Loucy (cell line): ENCODE results near the gene TSPAN8.

Experiments
- H2AFZ ChIP-seq: fragments of 200-600 bp; sonication (generic); 2 replicates; pipeline ENCODE4 v1.6.0; 2016; ENCODE audit warnings: antibody characterized with exemption, mild to moderate bottlenecking, low read length, moderate library complexity
- H3F3A ChIP-seq: fragments of 200-600 bp; 2 replicates; pipeline ENCODE4 v1.6.0; 2016; ENCODE audit warnings: antibody characterized with exemption, low read depth, mild to moderate bottlenecking
- H3K27me3 ChIP-seq: fragments of 200-600 bp; sonication (generic); 2 replicates; pipeline ENCODE4 v1.6.1; 2014; ENCODE audit warnings: low read length, mild to moderate bottlenecking; ENCODE audit not compliant: insufficient read depth, poor library complexity, severe bottlenecking
- H3K36me3 ChIP-seq: fragments of 200-600 bp; sonication (generic); 2 replicates; pipeline ENCODE4 v1.6.1; 2016; ENCODE audit warnings: low read length; ENCODE audit not compliant: insufficient read depth
- H3K4me1 ChIP-seq: fragments of 200-600 bp; sonication (generic); 2 replicates; pipeline ENCODE4 v1.5.1; 2014; ENCODE audit warnings: low read length, mild to moderate bottlenecking; ENCODE audit not compliant: insufficient read depth, poor library complexity, severe bottlenecking
- H3K4me2 ChIP-seq: fragments of 200-600 bp; sonication (generic); 2 replicates; pipeline ENCODE4 v1.6.0; 2014; ENCODE audit warnings: antibody characterized with exemption, low read length, low read depth, mild to moderate bottlenecking; ENCODE audit not compliant: poor library complexity, severe bottlenecking
- H3K4me3 ChIP-seq: fragments of 200-600 bp; sonication (generic); 2 replicates; pipeline ENCODE4 v1.5.1; 2014; ENCODE audit warnings: low read length, mild to moderate bottlenecking, mixed read lengths; ENCODE audit not compliant: poor library complexity, severe bottlenecking
- H3K79me2 ChIP-seq: fragments of 200-600 bp; sonication (generic); 2 replicates; pipeline ENCODE4 v1.6.1; 2014; ENCODE audit warnings: low read length; ENCODE audit not compliant: insufficient read depth
- H3K9ac ChIP-seq: fragments of 200-600 bp; sonication (generic); 2 replicates; pipeline ENCODE4 v1.6.0; 2014; ENCODE audit warnings: mild to moderate bottlenecking, low read depth, low read length, moderate library complexity; ENCODE audit not compliant: poor library complexity, severe bottlenecking
- H3K9me2 ChIP-seq: fragments of 200-600 bp; sonication (generic); replicated peaks from 2 replicates; pipeline ENCODE4 v1.6.1; 2016; ENCODE audit warnings: low read depth, low read length, mixed read lengths
- H3K9me3 ChIP-seq: fragments of 200-600 bp; sonication (generic); 2 replicates; pipeline ENCODE4 v1.6.1; 2014; ENCODE audit warnings: mild to moderate bottlenecking, antibody characterized with exemption, low read length, low read depth; ENCODE audit not compliant: insufficient read depth
- H4K20me1 ChIP-seq: fragments of 200-600 bp; sonication (generic); 2 replicates; pipeline ENCODE4 v1.6.0; 2014; ENCODE audit warnings: antibody characterized with exemption, low read length, mild to moderate bottlenecking; ENCODE audit not compliant: insufficient read depth, poor library complexity, severe bottlenecking
- EZH2phosphoT487 ChIP-seq: fragments of 200-600 bp; IDR thresholded peaks from 2 replicates; pipeline ENCODE4 v1.6.1; 2018; ENCODE audit warnings: antibody characterized with exemption, mild to moderate bottlenecking, moderate library complexity, borderline replicate concordance
- TF ChIP-seq, protein P1 (sequence below): fragments of 200-600 bp; sonication (generic); conservative IDR thresholded peaks from 2 replicates; pipeline ENCODE4 v1.5.1; 2014; ENCODE audit warnings: mild to moderate bottlenecking, antibody characterized with exemption, low read length

The TSPAN8 gene

DNA sequence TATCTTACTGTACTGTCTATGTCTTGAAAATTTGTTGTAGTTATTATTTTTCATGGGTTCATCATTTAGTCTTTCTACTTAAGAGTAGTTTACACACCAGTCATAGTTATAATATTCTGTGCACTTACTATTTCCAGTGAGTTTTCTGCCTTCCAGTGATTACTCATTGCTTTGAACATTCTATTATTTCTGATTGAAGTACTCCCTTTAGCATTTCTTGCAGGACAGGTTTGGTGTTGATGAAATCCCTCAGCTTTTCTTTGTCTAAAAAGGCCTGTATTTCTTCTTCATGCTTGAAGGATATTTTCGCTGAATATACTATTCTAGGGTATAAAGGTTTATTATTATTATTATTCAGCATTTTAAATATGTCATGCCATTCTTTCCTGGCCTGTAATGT lies 66.8 kb downstream of the TSPAN8 start:
- Histone ChIP-seq H3K4me1 (peaks cover 4% of the 10 kb centered on the region), H3F3A (no peaks in the 10 kb centered on the region), H2AFZ (no peak overlapping the region), H3K36me3 (no peaks in the 10 kb centered on the region), H3K9ac (no peak overlapping the region), H3K9me2 (no peaks in the 10 kb centered on the region), H3K4me3 (no peak overlapping the region), H4K20me1 (no peaks in the 10 kb centered on the region), H3K79me2 (no peaks in the 10 kb centered on the region), H3K4me2 (no peak overlapping the region), H3K9me3 (peaks cover 12% of the 10 kb centered on the region; the same call in 1 of the 2 replicates), H3K27me3 (no peaks in the 10 kb centered on the region)
- TF ChIP-seq, protein P1, sequence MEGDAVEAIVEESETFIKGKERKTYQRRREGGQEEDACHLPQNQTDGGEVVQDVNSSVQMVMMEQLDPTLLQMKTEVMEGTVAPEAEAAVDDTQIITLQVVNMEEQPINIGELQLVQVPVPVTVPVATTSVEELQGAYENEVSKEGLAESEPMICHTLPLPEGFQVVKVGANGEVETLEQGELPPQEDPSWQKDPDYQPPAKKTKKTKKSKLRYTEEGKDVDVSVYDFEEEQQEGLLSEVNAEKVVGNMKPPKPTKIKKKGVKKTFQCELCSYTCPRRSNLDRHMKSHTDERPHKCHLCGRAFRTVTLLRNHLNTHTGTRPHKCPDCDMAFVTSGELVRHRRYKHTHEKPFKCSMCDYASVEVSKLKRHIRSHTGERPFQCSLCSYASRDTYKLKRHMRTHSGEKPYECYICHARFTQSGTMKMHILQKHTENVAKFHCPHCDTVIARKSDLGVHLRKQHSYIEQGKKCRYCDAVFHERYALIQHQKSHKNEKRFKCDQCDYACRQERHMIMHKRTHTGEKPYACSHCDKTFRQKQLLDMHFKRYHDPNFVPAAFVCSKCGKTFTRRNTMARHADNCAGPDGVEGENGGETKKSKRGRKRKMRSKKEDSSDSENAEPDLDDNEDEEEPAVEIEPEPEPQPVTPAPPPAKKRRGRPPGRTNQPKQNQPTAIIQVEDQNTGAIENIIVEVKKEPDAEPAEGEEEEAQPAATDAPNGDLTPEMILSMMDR: no peak
- TF ChIP-seq EZH2phosphoT487: no peak

DNA sequence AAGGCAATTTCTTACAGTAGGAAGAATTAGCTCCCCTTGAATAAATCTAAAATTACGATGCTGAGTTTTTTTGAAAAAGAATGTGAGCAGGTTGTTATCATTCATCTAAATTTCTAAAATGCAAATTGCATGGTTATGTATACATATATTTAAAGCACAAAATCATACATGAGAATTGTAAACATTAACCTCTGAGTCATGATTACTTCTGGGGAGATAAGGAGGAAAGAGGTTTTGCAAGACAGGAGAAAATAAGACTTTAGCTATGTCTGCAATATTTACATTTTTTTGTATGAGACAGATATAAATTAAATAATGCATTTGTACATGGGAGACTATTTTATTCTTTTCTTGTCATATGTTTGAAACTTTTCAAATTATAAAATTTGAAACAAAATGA lies 72.2 kb downstream of the TSPAN8 start:
- H3K4me3 ChIP-seq: no peak overlapping the region
- no peaks in the 10 kb centered on the region for H3F3A ChIP-seq
- H3K27me3 ChIP-seq: no peaks in the 10 kb centered on the region
- no peaks in the 10 kb centered on the region for H3K36me3 ChIP-seq
- H3K9ac ChIP-seq: no peak overlapping the region
- no peaks in the 10 kb centered on the region for H3K79me2 ChIP-seq
- TF ChIP-seq, protein P1: no peak
- no peak for TF ChIP-seq EZH2phosphoT487
- no peak overlapping the region for H2AFZ ChIP-seq
- H3K4me1 ChIP-seq: peaks cover 8% of the 10 kb centered on the region
- peaks cover 4% of the 10 kb centered on the region; the same call in 1 of the 2 replicates for H3K9me3 ChIP-seq
- H3K9me2 ChIP-seq: no peaks in the 10 kb centered on the region
- H3K4me2 ChIP-seq: no peak overlapping the region
- H4K20me1 ChIP-seq: no peaks in the 10 kb centered on the region

DNA sequence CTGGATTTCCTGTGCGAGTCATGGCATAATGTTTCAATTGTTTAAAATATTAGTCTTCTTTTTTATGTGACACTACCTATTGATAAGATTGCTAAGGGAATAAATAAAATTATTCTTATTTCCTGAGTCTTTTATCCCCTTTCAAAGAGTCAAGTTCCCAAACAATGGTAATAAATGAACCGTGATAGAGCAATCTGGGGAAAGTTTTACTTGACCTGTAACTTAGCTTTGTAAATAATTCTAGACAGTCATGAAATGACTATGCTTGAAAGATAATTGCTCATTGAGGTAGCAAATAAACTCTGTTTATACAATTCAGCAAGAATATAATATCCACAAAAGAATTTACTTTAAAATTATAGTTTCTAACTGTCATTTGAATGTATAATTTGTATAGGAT lies 82.1 kb downstream of the TSPAN8 start:
- Histone ChIP-seq H3K9ac (no peak overlapping the region), H3K4me3 (no peak overlapping the region), H3F3A (no peaks in the 10 kb centered on the region), H3K4me2 (no peak overlapping the region), H3K9me2 (no peaks in the 10 kb centered on the region), H2AFZ (no peak overlapping the region), H3K27me3 (no peaks in the 10 kb centered on the region), H3K36me3 (no peaks in the 10 kb centered on the region), H3K79me2 (no peaks in the 10 kb centered on the region), H4K20me1 (no peaks in the 10 kb centered on the region), H3K4me1 (no peaks in the 10 kb centered on the region), H3K9me3 (no peaks in the 10 kb centered on the region; the same call in 1 of the 2 replicates)
- TF ChIP-seq EZH2phosphoT487: no peak
- TF ChIP-seq, protein P1: no peak
